Pancreas (tissue), 10 donors: ENCODE measurements around the gene SSTR5. TPM values are rescaled to one million over a fixed set of nuclear protein-coding genes. Genes with fewer than 3 reads are reported as not detected.

Source experiments
- ATAC-seq, 4 donors: fragments of 200-7000 bp; cut with Tn5 transposase; one replicate each; pipeline versions ENCODE4 v1.8.0 to v1.9.1; 2020; ENCODE audit warnings: mild to moderate bottlenecking in 4 of 4, moderate library complexity in 4 of 4
- DNase-seq, 6 donors: peaks; one replicate each; pipeline ENCODE4 v3.0.0-alpha.2; 2020
- FAIRE-seq: peaks from 2 replicates; lab custom pipeline; 2012; peaks lifted over from hg19 to GRCh38; lab: Jason Lieb, UNC
- H3K27ac ChIP-seq, 4 donors: fragments of 200-600 bp; sonication (generic); 1 replicate in 3 of 4; 2 replicates in 1 of 4; pipeline versions ENCODE4 v1.5.0 to v1.8.0; 2020
- H3K27me3 ChIP-seq, 4 donors: fragments of 200-600 bp; one replicate each; pipeline ENCODE4 v1.8.0; 2021
- H3K36me3 ChIP-seq, 3 donors: fragments of 200-600 bp; sonication (generic) in 1 of 3; one replicate each; pipeline versions ENCODE4 v1.5.0 to v1.8.0; 2020 to 2021
- H3K4me1 ChIP-seq, 3 donors: fragments of 200-600 bp; one replicate each; pipeline ENCODE4 v1.8.0; 2021
- H3K4me3 ChIP-seq, 4 donors: fragments of 200-600 bp; sonication (generic) in 2 of 4; one replicate each; pipeline versions ENCODE4 v1.5.0 to v1.8.0; 2020 to 2021
- H3K9me3 ChIP-seq, 4 donors: fragments of 200-600 bp; one replicate each; pipeline ENCODE4 v1.8.0; 2021
- CTCF ChIP-seq, 4 donors: fragments of 200-600 bp; sonication (generic) in 3 of 4; IDR thresholded peaks; one replicate each; pipeline versions ENCODE4 v1.5.0 to v1.8.0; 2021; ENCODE audit warnings: antibody characterized with exemption in 4 of 4
- WGBS, 2 donors: extraction: QIAGEN DNeasy Blood & Tissue Kit; methylation state at CpG; one replicate each; pipeline ENCODE4 v1.1.7; 2013; 5-methylcytosine and 5-hydroxymethylcytosine counted together
- intact Hi-C, 3 donors: fragments of 100-400 bp; cut with DNase I; formaldehyde crosslinking; loops; one replicate each; pipeline versions ENCODE4 v1.11.1 to v1.14.2; 2022
- polyA plus RNA-seq, 2 donors: library from polyadenylated mRNA; stranded (reverse); fragments of 200-250 nt; gene quantifications; one replicate each; pipeline ENCODE4 v1.2.3, GENCODE V29; 2013
- total RNA-seq, 6 donors: library from RNA; stranded (reverse); fragmentation: NEBNext Ultra II Directional in 4 of 6; extraction: Animal tissue kit (Norgen Biotek cat#: 25700) in 4 of 6; gene quantifications; one replicate each; pipeline versions ENCODE4 v1.2.1 to v1.2.4, GENCODE V29; 2021 to 2023
- donor health status: healthy with polysubstance abuse.
- donor health status: DM: no; HTN: no; CAD: no; lungs with moderate emphysema.
- donor health status: DM: no; HTN: no; CAD: no.
- donor health status: control.
- donor health status: control.
- donor health status: Bipolar disorder and iron deficiency.
- donor health status: DM: yes; HTN: yes; CAD: no.
- donor health status: DM: no; HTN: no; CAD: no.
- donor health status: DM: no; HTN: no; CAD: no.
- donor health status: DM: yes; HTN: yes; CAD: no.

The SSTR5 gene
- total and polyA plus RNA-seq, 8 donors: 0.12 to 1.2 (median 0.32) TPM; not detected in 1

- Histone ChIP-seq H3K4me1 (no peaks in the 10 kb centered on the region), H3K36me3 (no peaks in the 10 kb centered on the region), H3K9me3 (no peaks in the 10 kb centered on the region), H3K27me3 (peaks cover 0 to 39% (median 6%) of the 10 kb centered on the region in 4 donors), H3K27ac (no peak overlapping the region), H3K4me3 (no peak overlapping the region)
- WGBS, 2 donors: 26 to 27% methylated on average over 15 to 16 of the region's 16 CpGs
- DNase-seq (no peak), FAIRE-seq (no peak), ATAC-seq (no peak)
- no peak for TF ChIP-seq CTCF (IDR thresholded peaks at IDR 0.05)
- intact Hi-C loops: no loop called here
Observed at GRCh38 chr16:1070864-1071408, 1.6 kb upstream of the SSTR5 start.

DNA sequence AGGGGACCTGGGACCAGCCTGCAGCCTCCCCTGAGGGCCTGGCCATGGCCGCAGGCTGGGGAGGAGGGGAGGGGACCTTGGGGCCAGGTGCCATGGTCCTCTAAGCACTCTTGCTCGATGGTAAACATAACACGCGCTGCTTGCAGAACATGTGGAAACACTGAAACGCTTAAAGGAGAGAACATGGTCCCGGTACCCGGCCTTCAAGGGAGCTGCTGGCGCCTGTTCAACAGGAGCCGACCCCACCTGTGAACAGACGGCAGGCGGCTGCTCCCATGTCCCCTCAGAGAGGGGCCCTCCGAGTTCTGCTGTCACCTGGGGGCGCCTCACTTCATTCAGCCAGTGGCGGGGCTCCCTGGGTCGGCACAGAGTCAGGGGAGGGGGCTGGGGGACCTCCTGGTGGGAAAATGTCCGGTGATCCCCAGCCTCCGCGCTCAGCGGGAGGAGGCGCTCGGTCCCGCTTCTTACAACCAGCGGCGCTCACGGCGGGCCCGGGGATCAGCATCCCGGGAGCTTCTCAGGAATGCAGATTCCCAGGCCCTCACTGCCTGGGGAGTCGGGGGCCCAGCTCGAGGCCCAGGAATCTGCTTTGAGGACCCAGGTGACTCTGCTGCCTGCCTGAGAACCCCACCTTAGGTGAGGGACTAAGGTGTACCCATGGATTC, 854 bp upstream of the SSTR5 start:
- intact Hi-C loops: no loop called here
- ATAC-seq (peak in 2 of 4 donors; percentile 31 to 49), FAIRE-seq (no peak), DNase-seq (no peak)
- TF ChIP-seq CTCF (IDR thresholded peaks at IDR 0.05): no peak
- H3K9me3 ChIP-seq: no peaks in the 10 kb centered on the region
- no peaks in the 10 kb centered on the region for H3K4me1 ChIP-seq
- H3K27ac ChIP-seq: no peak overlapping the region
- WGBS, 2 donors: 2 to 3% methylated on average over 30 of the region's 30 CpGs
- H3K4me3 ChIP-seq: no peak overlapping the region
- H3K36me3 ChIP-seq: no peaks in the 10 kb centered on the region
- H3K27me3 ChIP-seq: peaks cover 0 to 39% (median 6%) of the 10 kb centered on the region in 4 donors

GRCh38 chr16:1073262-1073558, 663 bp downstream of the SSTR5 start:
- Histone ChIP-seq H3K9me3 (no peaks in the 10 kb centered on the region), H3K4me3 (no peak overlapping the region), H3K36me3 (no peaks in the 10 kb centered on the region), H3K4me1 (peaks cover 0 to 4% (median 3%) of the 10 kb centered on the region in 3 donors), H3K27ac (no peak overlapping the region), H3K27me3 (peaks cover 0 to 45% (median 6%) of the 10 kb centered on the region in 4 donors)
- DNase-seq: no peak
- no peak for TF ChIP-seq CTCF (IDR thresholded peaks at IDR 0.05)
- WGBS, 2 donors: 60 to 70% methylated on average over 12 to 13 of the region's 13 CpGs
- ATAC-seq: peak in 1 of 4 donors; percentile 3
- intact Hi-C loops: no loop called here
- no peak for FAIRE-seq

- no peaks in the 10 kb centered on the region for H3K9me3 ChIP-seq
- no peak overlapping the region for H3K4me3 ChIP-seq
- intact Hi-C loops: no loop called here
- H3K27me3 ChIP-seq: peaks cover 0 to 42% (median 5%) of the 10 kb centered on the region in 4 donors
- DNase-seq: no peak
- 42 to 47% methylated on average over 30 of the region's 30 CpGs for WGBS, 2 donors
- peaks cover 1 to 7% (median 6%) of the 10 kb centered on the region in 3 donors for H3K4me1 ChIP-seq
- no peak for TF ChIP-seq CTCF (IDR thresholded peaks at IDR 0.05)
- no peak for FAIRE-seq
- no peaks in the 10 kb centered on the region for H3K36me3 ChIP-seq
- no peak overlapping the region for H3K27ac ChIP-seq
- ATAC-seq: no peak
Observed at GRCh38 chr16:1073566-1074378, 1.2 kb downstream of the SSTR5 start.
